CD14-positive monocyte (primary cell): ENCODE results near the gene MAP2. TPM values are rescaled to one million over a fixed set of nuclear protein-coding genes. Genes with fewer than 3 reads are reported as not detected.

Source experiments
- DNase-seq, 3 donors: peaks; one replicate each; pipeline ENCODE4 v3.0.0-alpha.2; 2011 to 2022
- H2AFZ ChIP-seq: 2 replicates; pipeline ENCODE4 v1.6.0; 2012; ENCODE audit warnings: mild to moderate bottlenecking, low read depth, low read length, inconsistent platforms; ENCODE audit not compliant: insufficient read depth, poor library complexity, severe bottlenecking
- H3K27ac ChIP-seq, 2 donors: 1 replicate in 1 of 2; 2 replicates in 1 of 2; pipeline ENCODE4 v1.5.1; 2012 to 2013; ENCODE audit warnings: low read length in 2 of 2, control low read depth in 1 of 2, inconsistent platforms in 1 of 2, low read depth in 1 of 2, mild to moderate bottlenecking in 1 of 2
- H3K27me3 ChIP-seq, 2 donors: one replicate each; pipeline versions ENCODE4 v1.6.0 to v1.6.1; 2011 to 2013; ENCODE audit warnings: low read length in 2 of 2; ENCODE audit not compliant: control insufficient read depth in 2 of 2, insufficient read depth in 2 of 2
- H3K36me3 ChIP-seq, 2 donors: replicated peaks in 1 of 2; 1 replicate in 1 of 2; 2 replicates in 1 of 2; pipeline versions ENCODE4 v1.5.1 to v1.6.1; 2012 to 2013; ENCODE audit warnings: low read length in 2 of 2, control low read depth in 1 of 2, inconsistent platforms in 1 of 2, mild to moderate bottlenecking in 1 of 2; ENCODE audit not compliant: insufficient read depth in 2 of 2, control insufficient read depth in 1 of 2
- H3K4me1 ChIP-seq, 2 donors: 1 replicate in 1 of 2; 2 replicates in 1 of 2; pipeline versions ENCODE4 v1.5.1 to v1.6.1; 2012 to 2013; ENCODE audit warnings: low read length in 2 of 2, control low read depth in 1 of 2, inconsistent platforms in 1 of 2, mild to moderate bottlenecking in 1 of 2, moderate library complexity in 1 of 2; ENCODE audit not compliant: insufficient read depth in 2 of 2, control insufficient read depth in 1 of 2
- H3K4me2 ChIP-seq: replicated peaks from 2 replicates; pipeline ENCODE3; 2012; ENCODE audit warnings: low read length, moderate library complexity, mild to moderate bottlenecking; ENCODE audit not compliant: poor library complexity, severe bottlenecking; ENCODE audit errors: extremely low read depth
- H3K4me3 ChIP-seq, 3 experiments: fragments of 200-600 bp in 1 of 3; sonication (generic) in 1 of 3; replicated peaks in 1 of 3; 1 replicate in 2 of 3; 2 replicates in 1 of 3; pipeline ENCODE4 v1.5.1; 2011 to 2013; ENCODE audit warnings: low read length in 3 of 3, mild to moderate bottlenecking in 3 of 3, control low read depth in 2 of 3, low read depth in 2 of 3, inconsistent platforms in 1 of 3, moderate library complexity in 1 of 3
- H3K79me2 ChIP-seq: 2 replicates; pipeline ENCODE4 v1.6.0; 2012; ENCODE audit warnings: mild to moderate bottlenecking, control low read depth, inconsistent platforms, low read length, moderate library complexity; ENCODE audit not compliant: insufficient read depth
- H3K9ac ChIP-seq: 2 replicates; pipeline ENCODE4 v1.6.0; 2017; ENCODE audit warnings: low read length, mild to moderate bottlenecking; ENCODE audit not compliant: insufficient read depth, poor library complexity, severe bottlenecking
- H3K9me3 ChIP-seq, 2 donors: replicated peaks in 1 of 2; 1 replicate in 1 of 2; 2 replicates in 1 of 2; pipeline versions ENCODE4 v1.5.1 to v1.6.1; 2012 to 2013; ENCODE audit warnings: low read length in 2 of 2, control low read depth in 1 of 2; ENCODE audit not compliant: control insufficient read depth in 1 of 2, insufficient read depth in 1 of 2
- H4K20me1 ChIP-seq: 2 replicates; pipeline ENCODE4 v1.6.0; 2012; ENCODE audit warnings: mild to moderate bottlenecking, low read length, control low read depth, moderate library complexity; ENCODE audit not compliant: insufficient read depth
- H3K27ac Mint-ChIP-seq, 7 donors: one replicate each; pipeline ENCODE4 v1.8.0; 2020; ENCODE audit warnings: mild to moderate bottlenecking in 7 of 7, mixed read lengths in 7 of 7, moderate library complexity in 6 of 7, inconsistent platforms in 2 of 7
- H3K27me3 Mint-ChIP-seq, 3 donors: one replicate each; pipeline ENCODE4 v1.8.0; 2021 to 2022; ENCODE audit warnings: low read depth in 3 of 3, mild to moderate bottlenecking in 3 of 3, mixed read lengths in 3 of 3, moderate library complexity in 3 of 3, inconsistent platforms in 1 of 3
- H3K36me3 Mint-ChIP-seq, 2 donors: one replicate each; pipeline ENCODE4 v1.8.0; 2020; ENCODE audit warnings: mixed read lengths in 2 of 2, inconsistent platforms in 1 of 2, mild to moderate bottlenecking in 1 of 2
- H3K4me1 Mint-ChIP-seq: one replicate; pipeline ENCODE4 v1.8.0; 2020; ENCODE audit warnings: mild to moderate bottlenecking, mixed read lengths
- H3K4me3 Mint-ChIP-seq, 2 donors: one replicate each; pipeline ENCODE4 v1.8.0; 2020; ENCODE audit warnings: mild to moderate bottlenecking in 2 of 2, mixed read lengths in 2 of 2, moderate library complexity in 1 of 2
- H3K9me3 Mint-ChIP-seq, 7 donors: one replicate each; pipeline ENCODE4 v1.8.0; 2020 to 2022; ENCODE audit warnings: mixed read lengths in 7 of 7, mild to moderate bottlenecking in 6 of 7, moderate library complexity in 6 of 7, inconsistent platforms in 2 of 7
- WGBS: methylation state at CpG from one replicate; pipeline ENCODE4 v1.1.5; 2013; ENCODE audit warnings: missing lambda C conversion rate; ENCODE audit not compliant: insufficient coverage; 5-methylcytosine and 5-hydroxymethylcytosine counted together
- intact Hi-C, 2 donors: fragments of 100-400 bp; cut with micrococcal nuclease; formaldehyde crosslinking; loops; one replicate each; pipeline versions ENCODE4 v1.15.0 to v1.15.1; 2023
- polyA plus RNA-seq, 3 donors: library from polyadenylated mRNA; depleted of rRNA in 1 of 3; unstranded in 2 of 3; stranded (reverse) in 1 of 3; fragments of 300-500 nt in 2 of 3; fragments of >200 nt in 1 of 3; fragmentation: Illumina TruSeq in 2 of 3; gene quantifications; 1 replicate in 2 of 3; 2 replicates in 1 of 3; pipeline ENCODE4 v1.2.3, GENCODE V29; 2012 to 2021
- TF ChIP-seq, protein P1 (sequence below): fragments of 200-600 bp; IDR thresholded peaks from one replicate; pipeline ENCODE4 v1.8.0; 2022; ENCODE audit warnings: antibody characterized with exemption, mild to moderate bottlenecking

MAP2 gene
- polyA plus RNA-seq, 3 donors = not detected

DNA sequence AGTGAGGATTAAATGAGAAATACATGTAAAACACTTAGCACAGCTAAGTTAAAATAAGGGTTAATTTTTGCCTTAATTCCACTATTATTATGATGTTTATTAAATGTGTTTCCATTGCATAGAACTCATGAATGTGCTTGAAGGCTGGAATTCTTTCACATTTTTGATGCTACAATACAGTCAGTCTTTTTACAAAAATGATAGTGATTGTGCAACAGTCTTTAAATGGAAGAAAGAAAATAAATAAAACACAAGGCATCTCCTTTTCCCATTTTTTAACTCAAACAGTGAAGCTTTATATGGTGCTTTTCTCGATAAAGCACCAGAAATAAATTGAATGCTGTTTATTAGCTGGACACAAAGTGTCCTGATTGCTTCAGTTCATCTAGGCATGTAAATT lies 123.9 kb downstream of the MAP2 start:
- Histone ChIP-seq H3K9ac (no peak overlapping the region), H4K20me1 (no peaks in the 10 kb centered on the region), H3K9me3 (no peaks in the 10 kb centered on the region), H3K4me1 (no peaks in the 10 kb centered on the region), H3K27ac (no peak overlapping the region), H2AFZ (no peak overlapping the region), H3K36me3 (no peaks in the 10 kb centered on the region), H3K79me2 (no peaks in the 10 kb centered on the region), H3K4me3 (no peak overlapping the region), H3K27me3 (no peaks in the 10 kb centered on the region), H3K4me2 (no peak overlapping the region)
- WGBS = no CpG with 5 or more reads among the region's 1 CpG
- no peak overlapping the region for H3K27ac Mint-ChIP-seq
- no peak overlapping the region for H3K4me3 Mint-ChIP-seq
- peaks cover 0 to 6% (median 0%) of the 10 kb centered on the region in 7 donors for H3K9me3 Mint-ChIP-seq
- intact Hi-C loops = no loop called here
- no peak for DNase-seq
- no peaks in the 10 kb centered on the region for H3K36me3 Mint-ChIP-seq
- peaks cover 0 to 2% (median 0%) of the 10 kb centered on the region in 3 donors for H3K27me3 Mint-ChIP-seq
- TF ChIP-seq, protein P1, sequence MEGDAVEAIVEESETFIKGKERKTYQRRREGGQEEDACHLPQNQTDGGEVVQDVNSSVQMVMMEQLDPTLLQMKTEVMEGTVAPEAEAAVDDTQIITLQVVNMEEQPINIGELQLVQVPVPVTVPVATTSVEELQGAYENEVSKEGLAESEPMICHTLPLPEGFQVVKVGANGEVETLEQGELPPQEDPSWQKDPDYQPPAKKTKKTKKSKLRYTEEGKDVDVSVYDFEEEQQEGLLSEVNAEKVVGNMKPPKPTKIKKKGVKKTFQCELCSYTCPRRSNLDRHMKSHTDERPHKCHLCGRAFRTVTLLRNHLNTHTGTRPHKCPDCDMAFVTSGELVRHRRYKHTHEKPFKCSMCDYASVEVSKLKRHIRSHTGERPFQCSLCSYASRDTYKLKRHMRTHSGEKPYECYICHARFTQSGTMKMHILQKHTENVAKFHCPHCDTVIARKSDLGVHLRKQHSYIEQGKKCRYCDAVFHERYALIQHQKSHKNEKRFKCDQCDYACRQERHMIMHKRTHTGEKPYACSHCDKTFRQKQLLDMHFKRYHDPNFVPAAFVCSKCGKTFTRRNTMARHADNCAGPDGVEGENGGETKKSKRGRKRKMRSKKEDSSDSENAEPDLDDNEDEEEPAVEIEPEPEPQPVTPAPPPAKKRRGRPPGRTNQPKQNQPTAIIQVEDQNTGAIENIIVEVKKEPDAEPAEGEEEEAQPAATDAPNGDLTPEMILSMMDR = no peak
- no peaks in the 10 kb centered on the region for H3K4me1 Mint-ChIP-seq

GRCh38 chr2:209549589-209549988 lies 125.7 kb downstream of the MAP2 start:
- peaks cover 0 to 2% (median 1%) of the 10 kb centered on the region in 3 donors for H3K27me3 Mint-ChIP-seq
- H3K4me1 Mint-ChIP-seq = no peaks in the 10 kb centered on the region

More at GRCh38 chr2:209549589-209549988, 125.7 kb downstream of the MAP2 start:
- H3K27me3 ChIP-seq = no peaks in the 10 kb centered on the region
- no peaks in the 10 kb centered on the region for H3K4me1 ChIP-seq
- Mint-ChIP-seq H3K36me3 (no peaks in the 10 kb centered on the region), H3K9me3 (no peaks in the 10 kb centered on the region), H3K27ac (no peak overlapping the region), H3K4me3 (no peak overlapping the region)
- H3K4me3 ChIP-seq = no peak overlapping the region
- intact Hi-C loops = no loop called here
- no peak overlapping the region for H3K4me2 ChIP-seq
- H3K27ac ChIP-seq = no peak overlapping the region
- no peaks in the 10 kb centered on the region for H4K20me1 ChIP-seq
- no peak overlapping the region for H3K9ac ChIP-seq
- no peaks in the 10 kb centered on the region for H3K79me2 ChIP-seq
- H3K36me3 ChIP-seq = no peaks in the 10 kb centered on the region
- DNase-seq = no peak
- no peak overlapping the region for H2AFZ ChIP-seq
- TF ChIP-seq, protein P1 = no peak
- no peaks in the 10 kb centered on the region for H3K9me3 ChIP-seq
- no CpG with 5 or more reads among the region's 3 CpGs for WGBS
